Kidney (tissue), 14 donors: Measurements from ENCODE around the gene VIT. TPM values are rescaled to one million over a fixed set of nuclear protein-coding genes. Genes with fewer than 3 reads are reported as not detected.

Source experiments
- DNase-seq, 5 donors: peaks; one replicate each; pipeline ENCODE4 v3.0.0-alpha.2; 2013 to 2020
- FAIRE-seq: peaks from 2 replicates; lab custom pipeline; 2012; peaks lifted over from hg19 to GRCh38; lab: Jason Lieb, UNC
- H3K27ac ChIP-seq, 2 donors: one replicate each; pipeline ENCODE4 v1.7.0; 2013; ENCODE audit warnings: low read depth in 2 of 2, low read length in 2 of 2, inconsistent platforms in 1 of 2
- H3K27me3 ChIP-seq: one replicate; pipeline ENCODE4 v1.7.1; 2013; ENCODE audit warnings: low read length, inconsistent platforms; ENCODE audit not compliant: control insufficient read depth, insufficient read depth
- H3K36me3 ChIP-seq, 3 donors: one replicate each; pipeline versions ENCODE4 v1.7.0 to v1.7.1; 2013; ENCODE audit warnings: low read length in 3 of 3, control low read depth in 1 of 3, inconsistent platforms in 1 of 3; ENCODE audit not compliant: insufficient read depth in 3 of 3, control insufficient read depth in 2 of 3
- H3K4me1 ChIP-seq, 3 donors: one replicate each; pipeline versions ENCODE4 v1.7.0 to v1.7.1; 2013; ENCODE audit warnings: low read length in 3 of 3, inconsistent platforms in 1 of 3, low read depth in 1 of 3; ENCODE audit not compliant: control insufficient read depth in 2 of 3, insufficient read depth in 2 of 3
- H3K4me3 ChIP-seq, 3 donors: one replicate each; pipeline versions ENCODE4 v1.7.0 to v1.8.1; 2013; ENCODE audit warnings: low read length in 3 of 3, control low read depth in 1 of 3, inconsistent platforms in 1 of 3
- H3K9ac ChIP-seq, 3 donors: one replicate each; pipeline versions ENCODE4 v1.7.0 to v1.7.1; 2013; ENCODE audit warnings: low read length in 3 of 3, control low read depth in 1 of 3, inconsistent platforms in 1 of 3
- H3K9me3 ChIP-seq, 3 donors: one replicate each; pipeline versions ENCODE4 v1.7.0 to v1.7.1; 2013; ENCODE audit warnings: low read length in 3 of 3, control low read depth in 1 of 3, inconsistent platforms in 1 of 3; ENCODE audit not compliant: control insufficient read depth in 2 of 3, insufficient read depth in 1 of 3
- CTCF ChIP-seq: IDR thresholded peaks from 3 replicates; pipeline ENCODE4 v1.5.1; 2012; ENCODE audit warnings: mild to moderate bottlenecking, moderate library complexity, borderline replicate concordance; ENCODE audit not compliant: insufficient read depth; ENCODE audit errors: extremely low read depth
- intact Hi-C: fragments of 100-400 bp; cut with DNase I; formaldehyde crosslinking; loops from one replicate; pipeline ENCODE4 v1.11.1; 2022
- polyA plus RNA-seq: library from polyadenylated mRNA; stranded (reverse); fragments of 350-450 nt; fragmentation: Illumina TruSeq; extraction: RNeasy Lipid Tissue Mini Kit (QIAGEN cat#74804); gene quantifications from one replicate; pipeline ENCODE4 v1.2.3, GENCODE V29; 2014; ENCODE audit warnings: low read depth, low replicate concordance; ENCODE audit not compliant: insufficient read depth
- total RNA-seq: library from RNA; stranded (reverse); fragmentation: NEBNext Ultra II Directional; extraction: Animal tissue kit (Norgen Biotek cat#: 25700); gene quantifications from one replicate; pipeline ENCODE4 v1.2.1, GENCODE V29; 2021
- donor health status: control.
- donor health status: control.
- donor health status: control.
- donor health status: control.
- donor health status: control.
- donor health status: DM: yes; HTN: yes; CAD: no.
- donor health status: Normal renal cell carcinoma (clear cell type).

The VIT gene
- total and polyA plus RNA-seq, 2 donors from 2014 or later = 0.15 TPM; not detected in 1

- Histone ChIP-seq H3K36me3 (peaks cover 6 to 17% (median 6%) of the 10 kb centered on the region in 3 donors), H3K27ac (no peak overlapping the region), H3K9me3 (no peaks in the 10 kb centered on the region), H3K27me3 (no peaks in the 10 kb centered on the region), H3K4me3 (no peak overlapping the region), H3K9ac (no peak overlapping the region), H3K4me1 (no peaks in the 10 kb centered on the region)
- no peak for TF ChIP-seq CTCF
- FAIRE-seq (no peak), DNase-seq (no peak)
- intact Hi-C loops = no loop called here
These were observed 152.8 kb downstream of the VIT start for GRCh38 chr2:36849265-36849664.

- no peaks in the 10 kb centered on the region for H3K27me3 ChIP-seq
- DNase-seq (no peak), FAIRE-seq (no peak)
- H3K9ac ChIP-seq = no peak overlapping the region
- H3K4me3 ChIP-seq = no peak overlapping the region
- H3K36me3 ChIP-seq = peaks cover 3 to 12% (median 3%) of the 10 kb centered on the region in 3 donors
- intact Hi-C loops = no loop called here
- H3K4me1 ChIP-seq = no peaks in the 10 kb centered on the region
- no peak overlapping the region for H3K27ac ChIP-seq
- TF ChIP-seq CTCF = no peak
- no peaks in the 10 kb centered on the region for H3K9me3 ChIP-seq
These were observed 157.7 kb downstream of the VIT start for GRCh38 chr2:36854241-36854640.

GRCh38 chr2:36855429-36855828 is 158.9 kb downstream of the VIT start:
- intact Hi-C loops = no loop called here
- Histone ChIP-seq H3K36me3 (peaks cover 0 to 8% (median 2%) of the 10 kb centered on the region in 3 donors), H3K4me1 (no peaks in the 10 kb centered on the region)

More at GRCh38 chr2:36855429-36855828, 158.9 kb downstream of the VIT start:
- no peak overlapping the region for H3K27ac ChIP-seq
- no peak overlapping the region for H3K9ac ChIP-seq
- no peaks in the 10 kb centered on the region for H3K27me3 ChIP-seq
- no peaks in the 10 kb centered on the region for H3K9me3 ChIP-seq
- FAIRE-seq (no peak), DNase-seq (no peak)
- TF ChIP-seq CTCF = no peak
- H3K4me3 ChIP-seq = no peak overlapping the region
